Neural cell (in vitro differentiated cells): ENCODE data around the gene IFT22. TPM values are rescaled to one million over a fixed set of nuclear protein-coding genes. Genes with fewer than 3 reads are reported as not detected.
"Not testable (repeated sequence)": the region's sequence is repeated elsewhere in the genome, so short reads cannot be mapped to it uniquely, and the experiment has no call there.

Source experiments
- H2AFZ ChIP-seq: fragments of 200-600, 300-800 bp; sonication (generic), shearing (Covaris generic); 2 replicates; pipeline ENCODE4 v1.6.0; 2014; ENCODE audit warnings: low read depth, mild to moderate bottlenecking, antibody characterized with exemption, low read length, moderate library complexity
- H3F3A ChIP-seq: fragments of 200-600 bp; shearing (Covaris generic); 2 replicates; pipeline ENCODE4 v1.6.1; 2016; ENCODE audit warnings: mild to moderate bottlenecking, moderate library complexity, mixed read lengths, antibody characterized with exemption, low read length; ENCODE audit not compliant: insufficient read depth, poor library complexity, severe bottlenecking
- H3K27ac ChIP-seq: fragments of 200-600, 300-800 bp; sonication (generic), shearing (Covaris generic); 2 replicates; pipeline ENCODE4 v1.5.1; 2014; ENCODE audit warnings: mild to moderate bottlenecking, low read length, moderate library complexity
- H3K27me3 ChIP-seq: fragments of 300-800, 200-600 bp; sonication (generic), shearing (Covaris generic); 2 replicates; pipeline ENCODE4 v1.6.0; 2014; ENCODE audit warnings: mild to moderate bottlenecking, low read depth, low read length, moderate library complexity; ENCODE audit not compliant: insufficient read depth
- H3K36me3 ChIP-seq: fragments of 300-800, 200-600 bp; sonication (generic), shearing (Covaris generic); 2 replicates; pipeline ENCODE4 v1.5.1; 2014; ENCODE audit warnings: mild to moderate bottlenecking, antibody characterized with exemption, low read length, moderate library complexity; ENCODE audit not compliant: insufficient read depth
- H3K4me2 ChIP-seq: fragments of 300-800, 200-600 bp; sonication (generic), shearing (Covaris generic); 2 replicates; pipeline ENCODE4 v1.6.0; 2014; ENCODE audit warnings: mild to moderate bottlenecking, low read length
- H3K4me3 ChIP-seq: fragments of 300-800, 200-600 bp; sonication (generic), shearing (Covaris generic); 2 replicates; pipeline ENCODE4 v1.5.1; 2014; ENCODE audit warnings: mild to moderate bottlenecking, low read length, moderate library complexity
- H3K79me2 ChIP-seq: fragments of 200-600 bp; shearing (Covaris generic); replicated peaks from 2 replicates; pipeline ENCODE4 v1.6.0; 2014; ENCODE audit warnings: mild to moderate bottlenecking, low read length, moderate library complexity; ENCODE audit not compliant: insufficient read depth
- H3K9ac ChIP-seq: fragments of 300-800, 200-600 bp; sonication (generic), shearing (Covaris generic); 2 replicates; pipeline ENCODE4 v1.6.1; 2016; ENCODE audit warnings: mild to moderate bottlenecking, low read length, mixed read lengths
- H3K9me2 ChIP-seq: fragments of 200-600 bp; shearing (Covaris generic); 2 replicates; pipeline ENCODE4 v1.6.1; 2016; ENCODE audit warnings: mild to moderate bottlenecking, low read length, mixed read lengths; ENCODE audit not compliant: insufficient read depth
- H3K9me3 ChIP-seq: fragments of 200-600, 300-800 bp; sonication (generic), shearing (Covaris generic); 2 replicates; pipeline ENCODE4 v1.6.1; 2016; ENCODE audit warnings: mild to moderate bottlenecking, mixed run types, low read length, moderate library complexity, mixed read lengths
- H4K20me1 ChIP-seq: fragments of 200-600 bp; shearing (Covaris generic); 2 replicates; pipeline ENCODE4 v1.6.1; 2016; ENCODE audit warnings: mild to moderate bottlenecking, mixed run types; ENCODE audit not compliant: insufficient read depth
- EP300 ChIP-seq: fragments of 450-650 bp; conservative IDR thresholded peaks from 2 replicates; pipeline ENCODE4 v1.6.1; 2014; ENCODE audit warnings: antibody characterized with exemption, mild to moderate bottlenecking, moderate library complexity; ENCODE audit not compliant: poor library complexity, severe bottlenecking
- EZH2 ChIP-seq: fragments of 200-600, 300-800 bp; shearing (Covaris generic), sonication (generic); IDR thresholded peaks from 2 replicates; pipeline ENCODE4 v1.6.1; 2014; ENCODE audit warnings: antibody characterized with exemption, low read length, borderline replicate concordance, mild to moderate bottlenecking; ENCODE audit not compliant: insufficient read depth, poor library complexity, severe bottlenecking
- MXI1 ChIP-seq: fragments of 450-650 bp; conservative IDR thresholded peaks from 2 replicates; pipeline ENCODE4 v1.6.1; 2014; ENCODE audit warnings: antibody characterized with exemption, mild to moderate bottlenecking; ENCODE audit not compliant: poor library complexity, severe bottlenecking
- POLR2AphosphoS5 ChIP-seq: IDR thresholded peaks from 2 replicates; pipeline ENCODE4 v1.6.1; 2012
- RAD21 ChIP-seq: fragments of 450-650 bp; conservative IDR thresholded peaks from 2 replicates; pipeline ENCODE4 v1.6.1; 2014; ENCODE audit warnings: antibody characterized with exemption, mild to moderate bottlenecking, moderate library complexity
- REST ChIP-seq: IDR thresholded peaks from 2 replicates; pipeline ENCODE4 v1.6.1; 2012; ENCODE audit warnings: borderline replicate concordance
- SMC3 ChIP-seq: fragments of 450-650 bp; conservative IDR thresholded peaks from 2 replicates; pipeline ENCODE4 v1.6.1; 2014; ENCODE audit warnings: antibody characterized with exemption, mild to moderate bottlenecking, moderate library complexity; ENCODE audit not compliant: poor library complexity
- TAF1 ChIP-seq: IDR thresholded peaks from 2 replicates; pipeline ENCODE4 v1.6.1; 2012; ENCODE audit warnings: low read depth
- polyA plus RNA-seq: library from polyadenylated mRNA; depleted of rRNA; stranded (reverse); fragments of >200 nt; gene quantifications from 2 replicates; pipeline ENCODE4 v1.2.3, GENCODE V29; 2014
- TF ChIP-seq, protein P1 (sequence below): fragments of 450-650 bp; IDR thresholded peaks from 2 replicates; pipeline ENCODE4 v1.5.1; 2014; ENCODE audit warnings: antibody characterized with exemption, mild to moderate bottlenecking, moderate library complexity; ENCODE audit not compliant: poor library complexity, severe bottlenecking

Gene IFT22
- polyA plus RNA-seq, 1 donor from 2014 or later = 50.9 TPM

- H3K4me3 ChIP-seq = no peak overlapping the region
- no peaks in the 10 kb centered on the region for H3K9me3 ChIP-seq
- no peaks in the 10 kb centered on the region for H4K20me1 ChIP-seq
- H3K9ac ChIP-seq = no peak overlapping the region
- H3F3A ChIP-seq = no peaks in the 10 kb centered on the region
- H3K27ac ChIP-seq = no peak overlapping the region
- H3K27me3 ChIP-seq = no peaks in the 10 kb centered on the region
- no peaks in the 10 kb centered on the region for H3K79me2 ChIP-seq
- no peak overlapping the region for H2AFZ ChIP-seq
- H3K9me2 ChIP-seq = no peaks in the 10 kb centered on the region
- TF ChIP-seq MXI1 (no peak), EZH2 (no peak), RAD21 (no peak)
- H3K4me2 ChIP-seq = no peak overlapping the region
- H3K36me3 ChIP-seq = no peaks in the 10 kb centered on the region
Observed at GRCh38 chr7:101288439-101288838, 33.2 kb downstream of the IFT22 start.

- Histone ChIP-seq H3K9me3 (no peaks in the 10 kb centered on the region), H3K36me3 (no peaks in the 10 kb centered on the region), H3K9me2 (no peaks in the 10 kb centered on the region), H2AFZ (no peak overlapping the region), H3K27me3 (no peaks in the 10 kb centered on the region), H3K27ac (no peak overlapping the region), H3F3A (no peaks in the 10 kb centered on the region), H3K79me2 (no peaks in the 10 kb centered on the region), H3K4me2 (no peak overlapping the region), H3K4me3 (no peak overlapping the region), H3K9ac (no peak overlapping the region), H4K20me1 (no peaks in the 10 kb centered on the region)
- TF ChIP-seq MXI1 (no peak), EZH2 (no peak), SMC3 (no peak), POLR2AphosphoS5 (no peak), EP300 (no peak), REST (no peak), TAF1 (no peak), RAD21 (no peak)
- TF ChIP-seq, protein P1, sequence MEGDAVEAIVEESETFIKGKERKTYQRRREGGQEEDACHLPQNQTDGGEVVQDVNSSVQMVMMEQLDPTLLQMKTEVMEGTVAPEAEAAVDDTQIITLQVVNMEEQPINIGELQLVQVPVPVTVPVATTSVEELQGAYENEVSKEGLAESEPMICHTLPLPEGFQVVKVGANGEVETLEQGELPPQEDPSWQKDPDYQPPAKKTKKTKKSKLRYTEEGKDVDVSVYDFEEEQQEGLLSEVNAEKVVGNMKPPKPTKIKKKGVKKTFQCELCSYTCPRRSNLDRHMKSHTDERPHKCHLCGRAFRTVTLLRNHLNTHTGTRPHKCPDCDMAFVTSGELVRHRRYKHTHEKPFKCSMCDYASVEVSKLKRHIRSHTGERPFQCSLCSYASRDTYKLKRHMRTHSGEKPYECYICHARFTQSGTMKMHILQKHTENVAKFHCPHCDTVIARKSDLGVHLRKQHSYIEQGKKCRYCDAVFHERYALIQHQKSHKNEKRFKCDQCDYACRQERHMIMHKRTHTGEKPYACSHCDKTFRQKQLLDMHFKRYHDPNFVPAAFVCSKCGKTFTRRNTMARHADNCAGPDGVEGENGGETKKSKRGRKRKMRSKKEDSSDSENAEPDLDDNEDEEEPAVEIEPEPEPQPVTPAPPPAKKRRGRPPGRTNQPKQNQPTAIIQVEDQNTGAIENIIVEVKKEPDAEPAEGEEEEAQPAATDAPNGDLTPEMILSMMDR = no peak
Observed at GRCh38 chr7:101287032-101287431, 34.6 kb downstream of the IFT22 start.

DNA sequence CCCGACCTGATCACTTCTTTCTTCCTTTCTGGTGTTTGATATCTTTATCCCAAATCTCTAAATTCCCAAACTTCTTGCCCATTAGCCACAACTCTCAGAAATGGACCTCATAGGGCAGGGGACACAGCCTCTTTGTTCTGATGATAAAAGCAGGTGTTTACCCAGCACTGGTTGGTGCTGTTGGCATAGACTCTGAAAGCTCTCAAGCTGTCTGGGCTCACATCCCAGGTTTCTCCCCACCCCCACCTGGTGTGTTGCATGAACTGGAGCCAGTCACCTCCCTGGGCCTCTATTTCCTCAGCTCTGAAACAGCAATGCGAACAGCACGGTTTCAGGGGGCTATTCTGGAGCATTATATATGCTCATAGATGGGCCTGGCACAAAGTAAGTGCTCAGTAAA, 35.7 kb downstream of the IFT22 start:
- H3K36me3 ChIP-seq = not testable (repeated sequence)

More for the DNA sequence above, 35.7 kb downstream of the IFT22 start:
- H3K9ac ChIP-seq, H3K4me3 ChIP-seq, H3K79me2 ChIP-seq, H3K27ac ChIP-seq, H3F3A ChIP-seq, H3K4me2 ChIP-seq, H3K9me2 ChIP-seq, H3K27me3 ChIP-seq, H4K20me1 ChIP-seq, H2AFZ ChIP-seq, H3K9me3 ChIP-seq: not testable (repeated sequence)
